WTC11 (cell line): ENCODE data around the gene CHTOP.

Source experiments
- CTCF ChIP-seq: fragments of 200-600 bp; IDR thresholded peaks from 2 replicates; pipeline ENCODE4 v1.8.0; 2022; ENCODE audit warnings: antibody characterized with exemption
- NR2C2 ChIP-seq: sonication (generic); formaldehyde crosslinking; IDR thresholded peaks from 2 replicates; pipeline ENCODE4 v1.8.0; 2022; ENCODE audit warnings: mild to moderate bottlenecking, missing genetic modification reagents
- NR3C1 ChIP-seq: sonication (generic); formaldehyde crosslinking; conservative IDR thresholded peaks from 2 replicates; pipeline ENCODE4 v1.8.1; 2023; ENCODE audit warnings: low read depth, mild to moderate bottlenecking, missing genetic modification reagents

- TF ChIP-seq NR2C2 (CRISPR knock-in tag): no peak
- no peak for TF ChIP-seq NR3C1 (CRISPR knock-in tag)
- TF ChIP-seq CTCF: no peak
Observed at GRCh38 chr1:153642161-153642560, 8.3 kb downstream of the CHTOP start.
